HepG2 (cell line): ENCODE data around the gene CREBZF.

Experiments used
- BRCA1 ChIP-seq: sonication (generic); formaldehyde crosslinking; IDR thresholded peaks from 2 replicates; pipeline ENCODE4 v1.4.0; 2020; ENCODE audit warnings: missing genetic modification reagents
- CTCF ChIP-seq: sonication (generic); formaldehyde crosslinking; IDR thresholded peaks from 2 replicates; pipeline ENCODE4 v1.5.0; 2020; ENCODE audit warnings: mild to moderate bottlenecking, missing genetic modification reagents, moderate library complexity
- GTF2F1 ChIP-seq: fragments of 150-350 bp; IDR thresholded peaks from 2 replicates; pipeline ENCODE4 v1.6.1; 2014; ENCODE audit warnings: low read length
- NFIC ChIP-seq: IDR thresholded peaks from 2 replicates; pipeline ENCODE4 v1.6.1; 2012; ENCODE audit warnings: mild to moderate bottlenecking, low read length, inconsistent platforms
- PCBP1 ChIP-seq: fragments of 200-400 bp; formaldehyde crosslinking; IDR thresholded peaks from 2 replicates; pipeline ENCODE4 v1.6.1; 2017; ENCODE audit warnings: mild to moderate bottlenecking, low read depth, low read length, borderline replicate concordance
- SKI ChIP-seq: fragments of 450-650 bp; IDR thresholded peaks from one replicate; pipeline ENCODE4 v1.6.1; 2018; ENCODE audit warnings: mild to moderate bottlenecking; ENCODE audit not compliant: partially characterized antibody
- TAF1 ChIP-seq: sonication (generic); formaldehyde crosslinking; IDR thresholded peaks from 2 replicates; pipeline ENCODE4 v1.4.0; 2020; ENCODE audit warnings: missing genetic modification reagents
- TBL1XR1 ChIP-seq: fragments of 150-350 bp; IDR thresholded peaks from 2 replicates; pipeline ENCODE4 v1.6.1; 2014; ENCODE audit warnings: borderline replicate concordance, low read length; ENCODE audit not compliant: partially characterized antibody
- ZNF230 ChIP-seq: sonication (generic); formaldehyde crosslinking; IDR thresholded peaks from 2 replicates; pipeline ENCODE4 v1.4.0; 2020; ENCODE audit warnings: mild to moderate bottlenecking, missing genetic modification reagents
- ZNF280D ChIP-seq: sonication (generic); formaldehyde crosslinking; IDR thresholded peaks from 2 replicates; pipeline ENCODE4 v1.5.1; 2020; ENCODE audit warnings: mild to moderate bottlenecking, missing genetic modification reagents
- ZNF501 ChIP-seq: sonication (generic); formaldehyde crosslinking; IDR thresholded peaks from 2 replicates; pipeline ENCODE4 v1.5.1; 2020; ENCODE audit warnings: mild to moderate bottlenecking, moderate library complexity, missing genetic modification reagents
- ZNF557 ChIP-seq: sonication (generic); formaldehyde crosslinking; IDR thresholded peaks from 2 replicates; pipeline ENCODE4 v1.4.0; 2020; ENCODE audit warnings: missing genetic modification reagents
- ZNF598 ChIP-seq: sonication (generic); formaldehyde crosslinking; IDR thresholded peaks from 2 replicates; pipeline ENCODE4 v1.5.1; 2020; ENCODE audit warnings: mild to moderate bottlenecking, missing genetic modification reagents, borderline replicate concordance
- TF ChIP-seq, protein P1 (sequence below): sonication (generic); formaldehyde crosslinking; IDR thresholded peaks from 2 replicates; pipeline ENCODE4 v1.8.1; 2023; ENCODE audit warnings: missing genetic modification reagents, inconsistent platforms, borderline replicate concordance

DNA sequence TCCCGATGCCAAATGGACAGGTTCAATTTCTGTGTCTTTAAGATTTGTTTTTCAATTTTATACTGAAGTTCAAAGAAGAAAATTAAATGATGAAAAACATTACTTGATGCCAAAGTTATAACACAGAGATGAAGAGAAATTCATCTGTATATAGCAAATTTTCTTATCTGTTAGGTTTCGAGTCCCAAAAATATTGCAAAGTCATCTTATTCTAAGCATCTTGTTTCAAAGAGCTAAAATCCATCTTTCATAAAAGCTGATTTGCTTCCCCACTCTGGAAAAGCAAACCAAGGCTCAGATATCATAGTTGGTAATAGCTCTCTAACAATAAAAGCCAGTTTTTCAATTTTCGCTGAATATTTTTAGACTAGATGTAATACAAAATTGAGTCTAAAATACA, 40.0 kb upstream of the CREBZF start:
- TF ChIP-seq TBL1XR1 (no peak), NFIC (no peak), TAF1 (CRISPR knock-in tag) (no peak), ZNF557 (no peak), CTCF (CRISPR knock-in tag) (no peak), ZNF501 (CRISPR knock-in tag) (no peak), ZNF598 (CRISPR knock-in tag) (no peak), ZNF230 (CRISPR knock-in tag) (no peak), SKI (no peak), PCBP1 (no peak), GTF2F1 (no peak), BRCA1 (no peak), ZNF280D (CRISPR knock-in tag) (no peak)
- TF ChIP-seq, protein P1, sequence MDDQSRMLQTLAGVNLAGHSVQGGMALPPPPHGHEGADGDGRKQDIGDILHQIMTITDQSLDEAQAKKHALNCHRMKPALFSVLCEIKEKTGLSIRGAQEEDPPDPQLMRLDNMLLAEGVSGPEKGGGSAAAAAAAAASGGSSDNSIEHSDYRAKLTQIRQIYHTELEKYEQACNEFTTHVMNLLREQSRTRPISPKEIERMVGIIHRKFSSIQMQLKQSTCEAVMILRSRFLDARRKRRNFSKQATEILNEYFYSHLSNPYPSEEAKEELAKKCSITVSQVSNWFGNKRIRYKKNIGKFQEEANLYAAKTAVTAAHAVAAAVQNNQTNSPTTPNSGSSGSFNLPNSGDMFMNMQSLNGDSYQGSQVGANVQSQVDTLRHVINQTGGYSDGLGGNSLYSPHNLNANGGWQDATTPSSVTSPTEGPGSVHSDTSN (CRISPR knock-in tag) = no peak
